ENCODE results near the gene MAPKAPK2.

The MAPKAPK2 gene

GRCh38 chr1:206685769-206686477 is 1.2 kb downstream of the MAPKAPK2 start:
- DNase-seq (ENCODE audit: low read depth, low spot score), result peak; percentile 79
- in situ Hi-C loops (cut with HindIII; ENCODE audit: low sequenced_read_pairs), result no loop called here
- peak overlapping the region; percentile 85 for H3K4me3 ChIP-seq (ENCODE audit: low read depth, low read length)
- TF ChIP-seq CTCF (IDR thresholded peaks at IDR 0.05; ENCODE audit: low read depth, low read length), result no peak

GRCh38 chr1:206686478-206687249 is 2.0 kb downstream of the MAPKAPK2 start:
- no peak for DNase-seq (ENCODE audit: low read depth, low spot score)
- in situ Hi-C loops (cut with HindIII; ENCODE audit: low sequenced_read_pairs), result no loop called here
- H3K4me3 ChIP-seq (ENCODE audit: low read depth, low read length), result peak overlapping the region; percentile 85
- TF ChIP-seq CTCF (IDR thresholded peaks at IDR 0.05; ENCODE audit: low read depth, low read length), result no peak

GRCh38 chr1:206687251-206687914 is 2.7 kb downstream of the MAPKAPK2 start:
- in situ Hi-C loops (cut with HindIII; ENCODE audit: low sequenced_read_pairs), result no loop called here
- peak overlapping the region; percentile 85 for H3K4me3 ChIP-seq (ENCODE audit: low read depth, low read length)
- DNase-seq (ENCODE audit: low read depth, low spot score), result no peak
- no peak for TF ChIP-seq CTCF (IDR thresholded peaks at IDR 0.05; ENCODE audit: low read depth, low read length)

GRCh38 chr1:206687915-206688442 is 3.3 kb downstream of the MAPKAPK2 start:
- H3K4me3 ChIP-seq (ENCODE audit: low read depth, low read length), result no peak overlapping the region
- TF ChIP-seq CTCF (IDR thresholded peaks at IDR 0.05; ENCODE audit: low read depth, low read length), result no peak
- DNase-seq (ENCODE audit: low read depth, low spot score), result peak; percentile 50
- in situ Hi-C loops (cut with HindIII; ENCODE audit: low sequenced_read_pairs), result no loop called here

- no peak overlapping the region for H3K4me3 ChIP-seq (ENCODE audit: low read depth, low read length)
- no peak for DNase-seq (ENCODE audit: low read depth, low spot score)
- no peak for TF ChIP-seq CTCF (IDR thresholded peaks at IDR 0.05; ENCODE audit: low read depth, low read length)
- in situ Hi-C loops (cut with HindIII; ENCODE audit: low sequenced_read_pairs), result no loop called here
Observed at GRCh38 chr1:206690516-206690915, 5.8 kb downstream of the MAPKAPK2 start.

- no peak overlapping the region for H3K4me3 ChIP-seq (ENCODE audit: low read depth, low read length)
- no peak for TF ChIP-seq CTCF (IDR thresholded peaks at IDR 0.05; ENCODE audit: low read depth, low read length)
- in situ Hi-C loops (cut with HindIII; ENCODE audit: low sequenced_read_pairs), result no loop called here
- no peak for DNase-seq (ENCODE audit: low read depth, low spot score)
Observed at GRCh38 chr1:206691604-206692003, 6.9 kb downstream of the MAPKAPK2 start.
